SK-N-SH treated with all-trans-retinoic acid at 6 μM for 48 hours (cell line): ENCODE measurements around the gene AKNA.

Experiments
- ATAC-seq: fragments of 200-7000 bp; cut with Tn5 transposase; 3 replicates; pipeline ENCODE4 v1.9.1; 2020; ENCODE audit warnings: mild to moderate bottlenecking, moderate library complexity
- BACH2 ChIP-seq: fragments of 250-450 bp; sonication (Bioruptor Pico); IDR thresholded peaks from 2 replicates; pipeline ENCODE4 v1.9.0; 2021; ENCODE audit warnings: mild to moderate bottlenecking, borderline replicate concordance
- CREB5 ChIP-seq: fragments of 250-450 bp; sonication (Bioruptor Pico); IDR thresholded peaks from 2 replicates; pipeline ENCODE4 v1.5.1; 2020; ENCODE audit warnings: low read depth, mild to moderate bottlenecking, moderate library complexity
- CSDC2 ChIP-seq: fragments of 250-450 bp; sonication (Bioruptor Pico); IDR thresholded peaks from 2 replicates; pipeline ENCODE4 v1.5.0; 2020; ENCODE audit warnings: mild to moderate bottlenecking, moderate library complexity
- CSRNP3 ChIP-seq: fragments of 250-450 bp; sonication (Bioruptor Pico); IDR thresholded peaks from 2 replicates; pipeline ENCODE4 v1.5.1; 2021; ENCODE audit warnings: mild to moderate bottlenecking, moderate library complexity
- ESRRG ChIP-seq: fragments of 250-450 bp; sonication (Bioruptor Pico); IDR thresholded peaks from 2 replicates; pipeline ENCODE4 v1.6.1; 2021; ENCODE audit warnings: mild to moderate bottlenecking
- PPARA ChIP-seq: fragments of 250-450 bp; sonication (Bioruptor Pico); IDR thresholded peaks from 2 replicates; pipeline ENCODE4 v1.5.0; 2020; ENCODE audit warnings: mild to moderate bottlenecking, borderline replicate concordance
- RARB ChIP-seq: fragments of 250-450 bp; sonication (Bioruptor Pico); IDR thresholded peaks from 2 replicates; pipeline ENCODE4 v1.8.0; 2021; ENCODE audit warnings: mild to moderate bottlenecking, moderate library complexity
- TCF4 ChIP-seq: fragments of 250-450 bp; sonication (Bioruptor Pico); IDR thresholded peaks from 2 replicates; pipeline ENCODE4 v1.8.0; 2021; ENCODE audit warnings: mild to moderate bottlenecking, moderate library complexity, borderline replicate concordance
- TOX ChIP-seq: fragments of 250-450 bp; sonication (Bioruptor Pico); IDR thresholded peaks from 2 replicates; pipeline ENCODE4 v1.8.0; 2021; ENCODE audit warnings: mild to moderate bottlenecking, moderate library complexity, borderline replicate concordance
- TSHZ2 ChIP-seq: fragments of 250-450 bp; sonication (Bioruptor Pico); IDR thresholded peaks from 2 replicates; pipeline ENCODE4 v1.5.0; 2020; ENCODE audit warnings: mild to moderate bottlenecking, moderate library complexity
- ZC3H10 ChIP-seq: fragments of 250-450 bp; sonication (Bioruptor Pico); IDR thresholded peaks from 2 replicates; pipeline ENCODE4 v1.5.1; 2021; ENCODE audit warnings: mild to moderate bottlenecking, moderate library complexity
- ZFP3 ChIP-seq: fragments of 250-450 bp; sonication (Bioruptor Pico); IDR thresholded peaks from 2 replicates; pipeline ENCODE4 v1.5.0; 2020; ENCODE audit warnings: mild to moderate bottlenecking, moderate library complexity
- ZFP30 ChIP-seq: fragments of 450-650 bp; formaldehyde crosslinking; IDR thresholded peaks from 2 replicates; pipeline ENCODE4 v1.5.0; 2022; ENCODE audit warnings: mild to moderate bottlenecking, moderate library complexity
- ZNF565 ChIP-seq: fragments of 450-650 bp; formaldehyde crosslinking; conservative IDR thresholded peaks from 2 replicates; pipeline ENCODE4 v1.5.0; 2020; ENCODE audit warnings: low read depth, mild to moderate bottlenecking, moderate library complexity
- ZNF70 ChIP-seq: fragments of 450-650 bp; formaldehyde crosslinking; IDR thresholded peaks from 2 replicates; pipeline ENCODE4 v1.5.0; 2020; ENCODE audit warnings: mild to moderate bottlenecking, moderate library complexity
- ZNF8 ChIP-seq: fragments of 450-650 bp; formaldehyde crosslinking; IDR thresholded peaks from 2 replicates; pipeline ENCODE4 v1.5.0; 2020; ENCODE audit warnings: mild to moderate bottlenecking, moderate library complexity

AKNA gene

GRCh38 chr9:114376586-114377445 lies 11.0 kb downstream of the AKNA start:
- TF ChIP-seq ZNF565 (CRISPR knock-in tag) = no peak
- no peak for TF ChIP-seq TSHZ2 (CRISPR knock-in tag)
- no peak for TF ChIP-seq RARB (CRISPR knock-in tag)
- TF ChIP-seq BACH2 (CRISPR knock-in tag) = no peak
- no peak for TF ChIP-seq ESRRG
- no peak for ATAC-seq

GRCh38 chr9:114375386-114376175 lies 12.2 kb downstream of the AKNA start:
- no peak for TF ChIP-seq ZNF70 (CRISPR knock-in tag)
- no peak for TF ChIP-seq PPARA
- no peak for TF ChIP-seq TCF4 (CRISPR knock-in tag)
- TF ChIP-seq ESRRG = no peak
- TF ChIP-seq ZFP30 (CRISPR knock-in tag) = no peak
- TF ChIP-seq CREB5 (CRISPR knock-in tag) = no peak
- ATAC-seq = no peak

GRCh38 chr9:114374936-114375335 lies 12.8 kb downstream of the AKNA start:
- ATAC-seq = no peak

GRCh38 chr9:114373960-114374730 lies 13.6 kb downstream of the AKNA start:
- ATAC-seq = no peak
- TF ChIP-seq CREB5 (CRISPR knock-in tag) (no peak), ZC3H10 (CRISPR knock-in tag) (no peak)

More at GRCh38 chr9:114374936-114375335, 12.8 kb downstream of the AKNA start:
- TF ChIP-seq ZC3H10 (CRISPR knock-in tag) (no peak), RARB (CRISPR knock-in tag) (no peak), ZFP3 (CRISPR knock-in tag) (no peak), CREB5 (CRISPR knock-in tag) (no peak), TCF4 (CRISPR knock-in tag) (no peak), CSRNP3 (no peak), ZNF8 (CRISPR knock-in tag) (no peak), ZNF70 (CRISPR knock-in tag) (no peak), CSDC2 (CRISPR knock-in tag) (no peak), TOX (CRISPR knock-in tag) (no peak)
